GM18505 (cell line): Measurements from ENCODE around the gene ANGPTL2.

Source experiments
- ATAC-seq: cut with Tn5 transposase; IDR thresholded peaks from one replicate; pipeline ENCODE4 v1.9.1; 2021; ENCODE audit not compliant: unreplicated experiment
- POLR2A ChIP-seq: IDR thresholded peaks from 4 replicates; pipeline ENCODE4 v1.6.1; 2011; ENCODE audit warnings: borderline replicate concordance; ENCODE audit not compliant: insufficient read depth, insufficient read length; ENCODE audit errors: extremely low read depth

ANGPTL2 gene

DNA sequence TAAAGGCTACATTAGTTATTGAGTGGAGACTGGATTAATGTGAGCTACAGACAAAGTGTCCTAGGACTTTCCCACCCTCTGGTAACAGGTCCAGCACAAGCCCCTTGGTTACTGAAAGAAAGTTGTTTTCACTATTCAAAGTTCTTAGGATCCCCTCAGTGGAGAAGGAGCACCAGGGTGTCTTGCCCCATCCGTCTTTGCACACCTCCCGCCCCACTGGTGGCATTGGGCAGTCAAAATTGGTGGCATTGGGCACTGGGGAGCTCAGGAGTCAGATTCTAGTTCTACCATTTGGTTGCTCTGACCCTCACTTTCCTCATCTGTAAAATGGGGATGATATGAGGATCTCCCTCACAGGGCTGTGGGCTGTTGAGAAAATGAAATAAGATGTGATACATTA lies 2.4 kb upstream of the ANGPTL2 start:
- TF ChIP-seq POLR2A: no peak
- ATAC-seq: no peak

- no peak for ATAC-seq
- TF ChIP-seq POLR2A: no peak
Measured at GRCh38 chr9:127124111-127124531, 1.7 kb upstream of the ANGPTL2 start.

GRCh38 chr9:127123064-127123890 lies 842 bp upstream of the ANGPTL2 start:
- no peak for ATAC-seq
- TF ChIP-seq POLR2A: no peak

GRCh38 chr9:127121628-127122175 lies 733 bp downstream of the ANGPTL2 start:
- ATAC-seq: no peak
- no peak for TF ChIP-seq POLR2A

- no peak for TF ChIP-seq POLR2A
- no peak for ATAC-seq
Measured at GRCh38 chr9:127119320-127119709, 3.1 kb downstream of the ANGPTL2 start.

- no peak for TF ChIP-seq POLR2A
- no peak for ATAC-seq
Measured at GRCh38 chr9:127118597-127119319, 3.7 kb downstream of the ANGPTL2 start.

DNA sequence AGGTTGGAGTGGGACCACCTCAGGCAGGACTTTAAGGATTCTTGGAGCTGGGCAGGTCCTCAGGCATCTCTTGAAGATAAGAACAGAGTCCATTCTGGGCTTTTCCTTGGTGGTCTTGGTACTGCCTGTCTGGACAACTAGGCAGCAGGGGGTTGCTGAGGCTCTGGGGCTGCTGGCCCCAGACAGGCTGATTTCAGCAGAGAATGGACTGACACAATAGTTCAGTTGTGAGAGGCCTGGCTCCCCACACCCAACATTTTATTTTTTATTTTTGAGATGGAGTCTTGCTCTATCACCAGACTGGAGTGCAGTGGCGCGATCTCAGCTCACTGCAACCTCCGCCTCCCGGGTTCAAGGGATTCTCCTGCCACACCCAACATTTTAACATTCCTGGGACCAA lies 4.6 kb downstream of the ANGPTL2 start:
- no peak for TF ChIP-seq POLR2A
- ATAC-seq: no peak

GRCh38 chr9:127116957-127117356 lies 5.5 kb downstream of the ANGPTL2 start:
- ATAC-seq: no peak
- TF ChIP-seq POLR2A: no peak

- no peak for ATAC-seq
- TF ChIP-seq POLR2A: no peak
Measured at GRCh38 chr9:127116088-127116726, 6.2 kb downstream of the ANGPTL2 start.

GRCh38 chr9:127114606-127115005 lies 7.8 kb downstream of the ANGPTL2 start:
- TF ChIP-seq POLR2A: no peak
- no peak for ATAC-seq

GRCh38 chr9:127113191-127113972 lies 9.1 kb downstream of the ANGPTL2 start:
- ATAC-seq: no peak

GRCh38 chr9:127112735-127113161 lies 9.7 kb downstream of the ANGPTL2 start:
- no peak for ATAC-seq
- no peak for TF ChIP-seq POLR2A

More at GRCh38 chr9:127113191-127113972, 9.1 kb downstream of the ANGPTL2 start:
- TF ChIP-seq POLR2A: no peak

DNA sequence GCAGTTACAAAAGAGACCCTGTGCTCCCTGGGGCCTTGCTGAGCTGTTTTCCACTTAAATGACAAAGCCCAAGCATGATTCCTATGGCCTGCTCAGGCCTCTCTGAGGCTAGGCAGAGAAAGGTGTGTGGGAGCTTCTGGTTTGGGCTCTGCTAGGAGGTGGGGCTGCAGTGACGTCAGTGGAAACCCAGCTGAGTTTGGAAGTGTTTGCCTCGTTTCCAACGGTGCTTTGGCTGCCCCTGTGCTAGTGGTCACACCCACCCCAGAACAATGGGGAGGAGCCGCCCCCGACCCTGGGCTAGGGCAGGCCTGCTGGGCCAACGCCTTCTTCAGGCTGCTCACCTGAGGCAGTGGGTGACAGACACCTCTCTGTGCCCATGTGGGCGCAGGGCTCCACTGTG lies 10.4 kb downstream of the ANGPTL2 start:
- ATAC-seq: no peak
- no peak for TF ChIP-seq POLR2A

GRCh38 chr9:127109212-127109711 lies 13.2 kb downstream of the ANGPTL2 start:
- ATAC-seq: no peak
- TF ChIP-seq POLR2A: no peak
